Panc1 (cell line): ENCODE measurements around the gene PAPSS1. TPM values are rescaled to one million over a fixed set of nuclear protein-coding genes. Genes with fewer than 3 reads are reported as not detected.

Experiments used
- ATAC-seq: fragments of 200-7000 bp; cut with Tn5 transposase; 2 replicates; pipeline ENCODE4 v1.9.1; 2020; ENCODE audit warnings: mild to moderate bottlenecking, moderate library complexity
- BruUV-seq: library from RNA; stranded (reverse); fragments of 400-500 nt; replicated peaks from 2 replicates; lab custom pipeline; 2021; lab: Mats Ljungman, UMichigan
- CTCF ChIA-PET: fragments of 300-600 bp; sonication (Branson Sonifier 250); formaldehyde crosslinking; loops from one replicate; lab custom pipeline; 2022; ENCODE audit warnings: antibody characterized with exemption; lab: Charles Lee
- POLR2A ChIA-PET: fragments of 300-600 bp; sonication (Branson Sonifier 250); formaldehyde crosslinking; loops from one replicate; lab custom pipeline; 2022; ENCODE audit warnings: antibody characterized with exemption; lab: Charles Lee
- DNase-seq: peaks from one replicate; pipeline ENCODE4 v3.0.0-alpha.2; 2010; ENCODE audit warnings: low read depth, low spot score
- H3K27ac ChIP-seq: 2 replicates; pipeline ENCODE4 v1.5.1; 2011; ENCODE audit warnings: mild to moderate bottlenecking, low read length, inconsistent platforms
- H3K27me3 ChIP-seq: fragments of 200-500 bp; sonication (Bioruptor generic); 2 replicates; pipeline ENCODE4 v1.6.0; 2014; ENCODE audit warnings: low read length, inconsistent platforms; ENCODE audit not compliant: control insufficient read depth, insufficient read depth
- H3K36me3 ChIP-seq: fragments of 200-500 bp; sonication (Bioruptor generic); 2 replicates; pipeline ENCODE4 v1.5.1; 2014; ENCODE audit warnings: inconsistent platforms, mild to moderate bottlenecking, low read length, moderate library complexity; ENCODE audit not compliant: control insufficient read depth, insufficient read depth
- H3K4me1 ChIP-seq: 2 replicates; pipeline ENCODE4 v1.5.1; 2011; ENCODE audit warnings: inconsistent platforms, mild to moderate bottlenecking, low read length, moderate library complexity; ENCODE audit not compliant: control insufficient read depth, insufficient read depth
- H3K4me3 ChIP-seq, 2 experiments: 2 replicates each; pipeline ENCODE4 v1.5.1; 2011 to 2012; ENCODE audit warnings: low read depth in 2 of 2, low read length in 2 of 2, mild to moderate bottlenecking in 2 of 2, inconsistent platforms in 1 of 2, moderate library complexity in 1 of 2
- H3K9me3 ChIP-seq: fragments of 200-500 bp; sonication (Bioruptor generic); 2 replicates; pipeline ENCODE4 v1.5.1; 2014; ENCODE audit warnings: low read depth, mild to moderate bottlenecking, inconsistent platforms, low read length, moderate library complexity; ENCODE audit not compliant: control insufficient read depth, insufficient read depth
- POLR2AphosphoS5 ChIP-seq: IDR thresholded peaks from 2 replicates; pipeline ENCODE4 v1.6.1; 2012; ENCODE audit warnings: mild to moderate bottlenecking, low read depth, low read length, moderate library complexity
- SIN3A ChIP-seq: IDR thresholded peaks from 2 replicates; pipeline ENCODE4 v1.6.1; 2012; ENCODE audit warnings: low read depth, mild to moderate bottlenecking, low read length, moderate library complexity, borderline replicate concordance; ENCODE audit not compliant: insufficient read depth
- TCF7L2 ChIP-seq: IDR thresholded peaks from 2 replicates; pipeline ENCODE4 v1.6.1; 2011; ENCODE audit warnings: mild to moderate bottlenecking, low read depth, low read length, inconsistent platforms
- in situ Hi-C: cut with HindIII; loops from 2 replicates; pipeline ENCODE4 v1.10.0; 2016; ENCODE audit warnings: low sequenced_read_pairs, low pct_unique_long_range_greater_than_20kb
- intact Hi-C: fragments of 100-400 bp; cut with micrococcal nuclease; formaldehyde crosslinking; loops from one replicate; pipeline ENCODE4 v1.10.0; 2022; ENCODE audit not compliant: unreplicated experiment
- total RNA-seq: library from RNA; stranded (reverse); gene quantifications from one replicate; pipeline ENCODE4 v1.2.1, GENCODE V29; 2021; ENCODE audit not compliant: unreplicated experiment
- TF ChIP-seq, protein P1 (sequence below): fragments of 450-650 bp; IDR thresholded peaks from 2 replicates; pipeline ENCODE4 v1.5.1; 2017; ENCODE audit warnings: mild to moderate bottlenecking
- TF ChIP-seq, protein P2 (sequence below), 2 experiments: IDR thresholded peaks; 2 replicates each; pipeline ENCODE4 v1.6.1; 2011 to 2012; ENCODE audit warnings: low read depth in 2 of 2, control low read depth in 1 of 2, low read length in 1 of 2, mild to moderate bottlenecking in 1 of 2, moderate library complexity in 1 of 2; ENCODE audit not compliant: insufficient read depth in 1 of 2

The PAPSS1 gene
- total RNA-seq, 1 experiment from 2014 or later = 28.1 TPM

DNA sequence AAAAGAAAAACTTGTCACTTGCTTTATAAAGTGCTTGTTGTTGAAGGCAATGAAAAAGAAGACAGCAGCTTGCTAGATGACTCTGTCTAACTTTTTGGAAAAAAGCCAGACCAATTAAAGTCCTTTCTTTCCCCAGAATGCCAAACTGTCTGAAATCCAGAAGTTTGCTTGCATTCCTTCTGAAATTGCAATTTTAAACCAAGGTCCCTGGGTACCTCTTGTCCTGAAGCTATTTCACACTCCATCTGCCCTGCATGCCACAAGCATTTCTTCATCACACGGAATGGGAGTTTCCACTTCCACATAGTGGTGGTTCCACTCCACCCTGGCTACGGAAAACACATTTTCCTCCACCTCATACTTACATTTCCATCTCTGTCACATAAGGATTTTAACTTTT, 101.0 kb downstream of the PAPSS1 start:
- H3K4me1 ChIP-seq = no peaks in the 10 kb centered on the region
- H3K27ac ChIP-seq = no peak overlapping the region
- BruUV-seq = no TSS peak
- no peaks in the 10 kb centered on the region for H3K27me3 ChIP-seq
- in situ Hi-C loops (no loop called here), intact Hi-C loops (no loop called here)
- no peak for TF ChIP-seq TCF7L2
- ATAC-seq (no peak), DNase-seq (no peak)
- no peak overlapping the region for H3K4me3 ChIP-seq
- ChIA-PET CTCF (no interaction called here), POLR2A (no interaction called here)
- no peaks in the 10 kb centered on the region for H3K36me3 ChIP-seq
- no peaks in the 10 kb centered on the region for H3K9me3 ChIP-seq

DNA sequence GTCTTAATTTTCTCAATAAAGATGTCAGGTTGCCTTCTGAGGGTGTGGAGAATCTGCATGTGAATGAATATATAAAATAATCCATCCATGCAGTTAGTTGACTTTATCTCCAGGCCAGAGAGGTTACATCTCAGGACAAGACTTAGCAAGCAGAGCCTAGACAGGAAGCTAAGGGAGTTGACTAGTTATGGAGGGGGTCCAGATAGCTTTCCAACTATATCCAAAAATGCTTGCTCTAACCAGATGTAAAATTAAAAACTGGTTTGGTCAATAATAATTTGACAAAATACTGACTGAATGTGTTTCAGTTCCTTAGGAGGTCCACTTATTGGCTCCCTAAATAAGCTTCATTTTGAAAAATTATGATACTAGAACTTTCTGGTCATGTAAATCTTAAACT, 101.4 kb downstream of the PAPSS1 start:
- Histone ChIP-seq H3K9me3 (no peaks in the 10 kb centered on the region), H3K36me3 (no peaks in the 10 kb centered on the region), H3K4me1 (no peaks in the 10 kb centered on the region), H3K4me3 (no peak overlapping the region), H3K27ac (no peak overlapping the region), H3K27me3 (no peaks in the 10 kb centered on the region)
- intact Hi-C loops (no loop called here), in situ Hi-C loops (no loop called here)
- BruUV-seq = no TSS peak
- ATAC-seq (no peak), DNase-seq (no peak)
- ChIA-PET CTCF (no interaction called here), POLR2A (no interaction called here)
- no peak for TF ChIP-seq POLR2AphosphoS5
- TF ChIP-seq TCF7L2 = no peak

DNA sequence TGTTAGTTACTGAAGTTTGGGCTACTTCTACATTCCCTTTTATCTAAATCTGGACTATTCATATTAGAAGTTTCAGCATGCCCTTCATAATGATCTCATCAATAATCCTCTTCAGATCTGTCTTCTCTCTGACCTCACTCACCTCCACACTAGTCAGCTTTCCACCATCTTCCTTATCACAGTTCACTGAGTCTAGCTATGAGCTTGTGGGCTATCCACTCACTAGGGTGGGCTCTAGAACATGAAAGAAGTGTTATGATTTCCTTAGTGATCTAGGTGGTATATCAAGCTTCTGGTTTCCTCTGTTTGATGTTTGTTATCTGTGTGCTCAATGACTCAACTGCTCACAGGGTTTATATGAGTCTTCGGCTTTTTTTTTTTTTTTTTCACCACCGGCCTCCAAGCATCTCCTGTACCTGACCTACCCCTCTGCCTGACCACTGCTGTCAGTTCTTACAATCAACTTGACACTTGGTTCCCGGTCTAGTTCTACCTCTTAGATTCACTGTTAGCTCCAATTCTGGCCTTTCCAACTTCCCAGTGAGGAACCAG, 103.1 kb downstream of the PAPSS1 start:
- Histone ChIP-seq H3K36me3 (no peaks in the 10 kb centered on the region), H3K4me3 (no peak overlapping the region), H3K9me3 (no peaks in the 10 kb centered on the region), H3K27me3 (no peaks in the 10 kb centered on the region), H3K27ac (no peak overlapping the region), H3K4me1 (no peaks in the 10 kb centered on the region)
- no peak for ATAC-seq
- intact Hi-C loops = no loop called here
- DNase-seq = no peak
- POLR2A ChIA-PET = no interaction called here
- in situ Hi-C loops = no loop called here
- CTCF ChIA-PET = no interaction called here
- TF ChIP-seq POLR2AphosphoS5 (no peak), SIN3A (no peak), TCF7L2 (no peak)
- TF ChIP-seq, protein P1, sequence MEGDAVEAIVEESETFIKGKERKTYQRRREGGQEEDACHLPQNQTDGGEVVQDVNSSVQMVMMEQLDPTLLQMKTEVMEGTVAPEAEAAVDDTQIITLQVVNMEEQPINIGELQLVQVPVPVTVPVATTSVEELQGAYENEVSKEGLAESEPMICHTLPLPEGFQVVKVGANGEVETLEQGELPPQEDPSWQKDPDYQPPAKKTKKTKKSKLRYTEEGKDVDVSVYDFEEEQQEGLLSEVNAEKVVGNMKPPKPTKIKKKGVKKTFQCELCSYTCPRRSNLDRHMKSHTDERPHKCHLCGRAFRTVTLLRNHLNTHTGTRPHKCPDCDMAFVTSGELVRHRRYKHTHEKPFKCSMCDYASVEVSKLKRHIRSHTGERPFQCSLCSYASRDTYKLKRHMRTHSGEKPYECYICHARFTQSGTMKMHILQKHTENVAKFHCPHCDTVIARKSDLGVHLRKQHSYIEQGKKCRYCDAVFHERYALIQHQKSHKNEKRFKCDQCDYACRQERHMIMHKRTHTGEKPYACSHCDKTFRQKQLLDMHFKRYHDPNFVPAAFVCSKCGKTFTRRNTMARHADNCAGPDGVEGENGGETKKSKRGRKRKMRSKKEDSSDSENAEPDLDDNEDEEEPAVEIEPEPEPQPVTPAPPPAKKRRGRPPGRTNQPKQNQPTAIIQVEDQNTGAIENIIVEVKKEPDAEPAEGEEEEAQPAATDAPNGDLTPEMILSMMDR = no peak
- TF ChIP-seq, protein P2, sequence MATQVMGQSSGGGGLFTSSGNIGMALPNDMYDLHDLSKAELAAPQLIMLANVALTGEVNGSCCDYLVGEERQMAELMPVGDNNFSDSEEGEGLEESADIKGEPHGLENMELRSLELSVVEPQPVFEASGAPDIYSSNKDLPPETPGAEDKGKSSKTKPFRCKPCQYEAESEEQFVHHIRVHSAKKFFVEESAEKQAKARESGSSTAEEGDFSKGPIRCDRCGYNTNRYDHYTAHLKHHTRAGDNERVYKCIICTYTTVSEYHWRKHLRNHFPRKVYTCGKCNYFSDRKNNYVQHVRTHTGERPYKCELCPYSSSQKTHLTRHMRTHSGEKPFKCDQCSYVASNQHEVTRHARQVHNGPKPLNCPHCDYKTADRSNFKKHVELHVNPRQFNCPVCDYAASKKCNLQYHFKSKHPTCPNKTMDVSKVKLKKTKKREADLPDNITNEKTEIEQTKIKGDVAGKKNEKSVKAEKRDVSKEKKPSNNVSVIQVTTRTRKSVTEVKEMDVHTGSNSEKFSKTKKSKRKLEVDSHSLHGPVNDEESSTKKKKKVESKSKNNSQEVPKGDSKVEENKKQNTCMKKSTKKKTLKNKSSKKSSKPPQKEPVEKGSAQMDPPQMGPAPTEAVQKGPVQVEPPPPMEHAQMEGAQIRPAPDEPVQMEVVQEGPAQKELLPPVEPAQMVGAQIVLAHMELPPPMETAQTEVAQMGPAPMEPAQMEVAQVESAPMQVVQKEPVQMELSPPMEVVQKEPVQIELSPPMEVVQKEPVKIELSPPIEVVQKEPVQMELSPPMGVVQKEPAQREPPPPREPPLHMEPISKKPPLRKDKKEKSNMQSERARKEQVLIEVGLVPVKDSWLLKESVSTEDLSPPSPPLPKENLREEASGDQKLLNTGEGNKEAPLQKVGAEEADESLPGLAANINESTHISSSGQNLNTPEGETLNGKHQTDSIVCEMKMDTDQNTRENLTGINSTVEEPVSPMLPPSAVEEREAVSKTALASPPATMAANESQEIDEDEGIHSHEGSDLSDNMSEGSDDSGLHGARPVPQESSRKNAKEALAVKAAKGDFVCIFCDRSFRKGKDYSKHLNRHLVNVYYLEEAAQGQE (IDR thresholded peaks at IDR 0.05; ENCODE audit: insufficient read depth in 1 of 2, low read depth in 2 of 2, low read length in 1 of 2) = no peak
- BruUV-seq = no TSS peak
